Natural killer cell (primary cell): Measurements from ENCODE around the gene MAPK11. TPM values are rescaled to one million over a fixed set of nuclear protein-coding genes. Genes with fewer than 3 reads are reported as not detected.

ENCODE experiments used
- ATAC-seq, 3 donors: fragments of 150-1000 bp in 2 of 3; fragments of 200-7000 bp in 1 of 3; cut with Tn5 transposase; 1 replicate in 1 of 3; 2 replicates in 2 of 3; pipeline ENCODE4 v1.10.0; 2021; ENCODE audit warnings: mild to moderate bottlenecking in 2 of 3, moderate library complexity in 2 of 3
- DNase-seq, 2 donors: peaks; one replicate each; pipeline versions ENCODE4 v3.0.0 to v3.0.0-alpha.2; 2013 to 2021; ENCODE audit warnings: mixed read lengths in 1 of 2
- H3K27ac ChIP-seq: one replicate; pipeline ENCODE4 v1.5.1; 2013; ENCODE audit warnings: mild to moderate bottlenecking, low read length
- H3K27me3 ChIP-seq: one replicate; pipeline ENCODE4 v1.6.1; 2013; ENCODE audit warnings: low read length; ENCODE audit not compliant: control insufficient read depth, insufficient read depth
- H3K36me3 ChIP-seq: one replicate; pipeline ENCODE4 v1.6.1; 2013; ENCODE audit warnings: low read length; ENCODE audit not compliant: control insufficient read depth, insufficient read depth
- H3K4me1 ChIP-seq: one replicate; pipeline ENCODE4 v1.6.1; 2013; ENCODE audit warnings: low read length; ENCODE audit not compliant: control insufficient read depth, insufficient read depth
- H3K4me3 ChIP-seq: one replicate; pipeline ENCODE4 v1.5.1; 2013; ENCODE audit warnings: low read length
- H3K9me3 ChIP-seq: one replicate; pipeline ENCODE4 v1.6.1; 2013; ENCODE audit warnings: low read length; ENCODE audit not compliant: control insufficient read depth, insufficient read depth
- H3K27ac Mint-ChIP-seq, 2 donors: one replicate each; pipeline ENCODE4 v1.8.0; 2022; ENCODE audit warnings: mild to moderate bottlenecking in 2 of 2, mixed read lengths in 2 of 2, moderate library complexity in 1 of 2
- H3K27me3 Mint-ChIP-seq, 2 donors: one replicate each; pipeline ENCODE4 v1.8.0; 2022; ENCODE audit warnings: low read depth in 2 of 2, mixed read lengths in 2 of 2
- H3K36me3 Mint-ChIP-seq: one replicate; pipeline ENCODE4 v1.8.0; 2022; ENCODE audit warnings: mixed read lengths
- H3K4me1 Mint-ChIP-seq, 2 donors: one replicate each; pipeline ENCODE4 v1.8.0; 2022; ENCODE audit warnings: mixed read lengths in 2 of 2
- H3K4me3 Mint-ChIP-seq: one replicate; pipeline ENCODE4 v1.8.0; 2022; ENCODE audit warnings: mild to moderate bottlenecking, moderate library complexity, mixed read lengths
- H3K9me3 Mint-ChIP-seq, 2 donors: one replicate each; pipeline ENCODE4 v1.8.0; 2022; ENCODE audit warnings: mixed read lengths in 2 of 2
- WGBS: methylation state at CpG from one replicate; pipeline ENCODE4 v1.1.7; 2013; ENCODE audit warnings: missing lambda C conversion rate; ENCODE audit not compliant: insufficient coverage; 5-methylcytosine and 5-hydroxymethylcytosine counted together
- intact Hi-C: fragments of 100-400 bp; cut with micrococcal nuclease; formaldehyde crosslinking; loops from one replicate; pipeline ENCODE4 v1.14.2; 2022
- total RNA-seq, 4 donors: library from RNA; stranded (reverse); fragments of 120-200 nt in 1 of 4; gene quantifications; one replicate each; pipeline versions ENCODE4 v1.2.3 to v1.2.4, GENCODE V29; 2013 to 2022
- TF ChIP-seq, protein P1 (sequence below): fragments of 200-600 bp; IDR thresholded peaks from one replicate; pipeline ENCODE4 v1.8.0; 2022; ENCODE audit warnings: antibody characterized with exemption

Gene MAPK11
- total RNA-seq, 3 donors from 2014 or later (not counting 1 experiment from before 2014, with no cell fraction given), result 2.2 to 3.1 (median 2.2) TPM

DNA sequence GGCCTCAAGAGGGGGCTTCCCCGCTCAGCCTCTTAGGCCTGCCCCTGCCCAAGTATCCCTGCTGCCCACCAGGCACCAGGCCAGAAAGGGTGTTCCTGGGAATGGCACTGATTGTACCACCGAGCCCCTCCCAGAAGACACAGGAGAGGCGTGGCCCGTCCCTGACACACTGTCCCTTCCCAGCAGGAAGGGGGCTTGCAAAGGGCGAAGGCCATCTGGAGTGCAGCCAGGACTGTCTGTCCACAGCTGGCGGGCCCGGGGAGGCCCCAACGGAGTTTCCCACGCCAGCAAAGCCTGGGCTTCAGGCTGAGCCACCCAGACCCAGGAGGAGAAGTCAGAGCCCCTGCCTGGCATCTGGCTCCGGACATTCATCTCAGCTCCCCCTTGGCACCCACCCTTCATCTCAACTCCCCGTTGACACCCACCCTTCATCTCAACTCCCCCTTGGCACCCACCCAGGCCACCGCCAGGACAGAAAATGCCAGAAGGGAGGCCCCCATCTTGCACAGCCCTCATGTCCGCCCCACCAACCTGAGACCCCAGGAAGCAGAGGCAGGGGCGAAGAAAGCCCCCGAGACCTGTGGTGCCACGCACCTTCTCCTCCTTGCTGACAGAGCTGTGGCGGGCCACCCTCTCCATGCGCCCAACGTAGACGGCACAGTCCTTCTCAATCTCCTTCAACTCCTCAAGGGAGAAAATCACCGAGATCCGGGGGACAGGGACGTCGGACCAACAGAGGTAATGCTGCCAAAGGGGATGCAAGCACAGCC is 44.8 kb downstream of the MAPK11 start:
- no peak overlapping the region for H3K27ac Mint-ChIP-seq
- no peaks in the 10 kb centered on the region for H3K27me3 Mint-ChIP-seq
- 97% methylated on average over 24 of the region's 24 CpGs for WGBS
- Histone ChIP-seq H3K4me3 (no peak overlapping the region), H3K36me3 (peaks cover 66% of the 10 kb centered on the region), H3K9me3 (no peaks in the 10 kb centered on the region), H3K27me3 (no peaks in the 10 kb centered on the region), H3K4me1 (no peaks in the 10 kb centered on the region), H3K27ac (no peak overlapping the region)
- TF ChIP-seq, protein P1, sequence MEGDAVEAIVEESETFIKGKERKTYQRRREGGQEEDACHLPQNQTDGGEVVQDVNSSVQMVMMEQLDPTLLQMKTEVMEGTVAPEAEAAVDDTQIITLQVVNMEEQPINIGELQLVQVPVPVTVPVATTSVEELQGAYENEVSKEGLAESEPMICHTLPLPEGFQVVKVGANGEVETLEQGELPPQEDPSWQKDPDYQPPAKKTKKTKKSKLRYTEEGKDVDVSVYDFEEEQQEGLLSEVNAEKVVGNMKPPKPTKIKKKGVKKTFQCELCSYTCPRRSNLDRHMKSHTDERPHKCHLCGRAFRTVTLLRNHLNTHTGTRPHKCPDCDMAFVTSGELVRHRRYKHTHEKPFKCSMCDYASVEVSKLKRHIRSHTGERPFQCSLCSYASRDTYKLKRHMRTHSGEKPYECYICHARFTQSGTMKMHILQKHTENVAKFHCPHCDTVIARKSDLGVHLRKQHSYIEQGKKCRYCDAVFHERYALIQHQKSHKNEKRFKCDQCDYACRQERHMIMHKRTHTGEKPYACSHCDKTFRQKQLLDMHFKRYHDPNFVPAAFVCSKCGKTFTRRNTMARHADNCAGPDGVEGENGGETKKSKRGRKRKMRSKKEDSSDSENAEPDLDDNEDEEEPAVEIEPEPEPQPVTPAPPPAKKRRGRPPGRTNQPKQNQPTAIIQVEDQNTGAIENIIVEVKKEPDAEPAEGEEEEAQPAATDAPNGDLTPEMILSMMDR, result no peak
- H3K36me3 Mint-ChIP-seq, result peaks cover 7% of the 10 kb centered on the region
- peaks cover 0 to 11% of the 10 kb centered on the region in 2 donors for H3K4me1 Mint-ChIP-seq
- no peak for DNase-seq
- H3K9me3 Mint-ChIP-seq, result no peaks in the 10 kb centered on the region
- intact Hi-C loops, result no loop called here
- no peak for ATAC-seq
- no peak overlapping the region for H3K4me3 Mint-ChIP-seq

DNA sequence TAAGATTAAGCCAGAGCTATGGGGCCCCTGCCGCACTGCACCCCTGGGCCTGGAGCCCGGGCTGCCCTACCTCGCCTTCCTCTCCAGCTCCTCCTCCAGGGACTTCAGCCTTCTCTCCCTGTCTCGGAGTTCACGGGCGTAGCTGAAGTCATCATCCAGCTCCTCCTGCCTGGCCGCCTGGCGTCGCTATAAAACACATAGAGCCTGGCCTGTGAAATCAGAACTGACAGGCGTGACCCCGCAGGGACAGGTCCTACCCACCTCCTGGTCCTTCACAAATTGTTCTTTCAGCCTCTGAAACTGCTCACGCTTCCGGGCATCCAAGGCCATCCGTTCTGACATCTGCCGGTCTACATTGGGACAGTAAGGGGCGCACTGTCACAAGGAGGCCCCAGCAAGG is 46.1 kb downstream of the MAPK11 start:
- intact Hi-C loops, result no loop called here
- H3K36me3 ChIP-seq, result peaks cover 72% of the 10 kb centered on the region
- peaks cover 7% of the 10 kb centered on the region for H3K36me3 Mint-ChIP-seq

DNA sequence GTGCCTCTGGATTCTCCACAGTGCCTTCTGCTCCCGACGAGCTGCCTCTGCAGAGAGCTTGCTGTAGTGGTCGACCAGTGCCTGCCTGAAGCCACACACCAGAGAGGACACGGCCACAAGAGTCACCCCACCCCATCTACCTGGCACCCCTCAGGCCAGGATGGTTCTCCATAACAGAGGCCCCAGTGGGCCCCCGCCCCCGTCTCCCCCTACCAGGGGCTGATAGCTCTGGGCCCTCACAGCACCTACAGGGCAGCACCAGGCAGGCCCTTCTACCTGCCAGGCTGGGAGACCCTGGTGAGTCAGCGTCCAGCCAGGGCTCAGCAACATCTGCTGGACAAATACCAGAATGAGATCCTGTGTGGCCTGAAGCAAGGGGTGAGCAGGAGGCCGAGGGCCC is 47.7 kb downstream of the MAPK11 start:
- Mint-ChIP-seq H3K9me3 (no peaks in the 10 kb centered on the region), H3K4me1 (peaks cover 0 to 4% of the 10 kb centered on the region in 2 donors), H3K4me3 (no peak overlapping the region), H3K27me3 (no peaks in the 10 kb centered on the region), H3K27ac (no peak overlapping the region), H3K36me3 (peaks cover 7% of the 10 kb centered on the region)
- H3K9me3 ChIP-seq, result no peaks in the 10 kb centered on the region
- DNase-seq (no peak), ATAC-seq (no peak)
- no peaks in the 10 kb centered on the region for H3K27me3 ChIP-seq
- no peaks in the 10 kb centered on the region for H3K4me1 ChIP-seq
- peaks cover 68% of the 10 kb centered on the region for H3K36me3 ChIP-seq
- TF ChIP-seq, protein P1, result no peak
- H3K27ac ChIP-seq, result no peak overlapping the region
- WGBS, result 94% methylated on average over 8 of the region's 8 CpGs
- intact Hi-C loops, result no loop called here
- H3K4me3 ChIP-seq, result no peak overlapping the region

More for the DNA sequence above, 46.1 kb downstream of the MAPK11 start:
- Histone ChIP-seq H3K27me3 (no peaks in the 10 kb centered on the region), H3K27ac (no peak overlapping the region), H3K9me3 (no peaks in the 10 kb centered on the region), H3K4me3 (no peak overlapping the region), H3K4me1 (no peaks in the 10 kb centered on the region)
- ATAC-seq (no peak), DNase-seq (no peak)
- Mint-ChIP-seq H3K4me1 (peaks cover 0 to 11% of the 10 kb centered on the region in 2 donors), H3K27ac (no peak overlapping the region), H3K4me3 (no peak overlapping the region), H3K9me3 (no peaks in the 10 kb centered on the region), H3K27me3 (no peaks in the 10 kb centered on the region)
- TF ChIP-seq, protein P1, result no peak
- WGBS, result 98% methylated on average over 16 of the region's 16 CpGs
